B cell (primary cell): ENCODE measurements around the gene CALHM3. TPM values are rescaled to one million over a fixed set of nuclear protein-coding genes. Genes with fewer than 3 reads are reported as not detected.
A peak's percentile ranks its signal among the peaks of the same experiment; 100 is the strongest.

Source experiments
- ATAC-seq: fragments of 200-7000 bp; cut with Tn5 transposase; one replicate; pipeline ENCODE4 v1.10.0; 2021; ENCODE audit warnings: low read depth, mild to moderate bottlenecking, moderate number of reproducible peaks, moderate library complexity
- CTCF ChIA-PET: fragments of 350-600 bp; sonication (Branson Sonifier 250); formaldehyde crosslinking; loops from one replicate; lab custom pipeline; 2021; ENCODE audit warnings: antibody characterized with exemption, inconsistent platforms; lab: Charles Lee
- POLR2A ChIA-PET: fragments of 350-600 bp; sonication (Branson Sonifier 250); formaldehyde crosslinking; loops from one replicate; lab custom pipeline; 2021; ENCODE audit warnings: antibody characterized with exemption; lab: Charles Lee
- DNase-seq: peaks from one replicate; pipeline ENCODE4 v3.0.0; 2013
- H2AFZ ChIP-seq: 2 replicates; pipeline ENCODE4 v1.6.1; 2012; ENCODE audit warnings: mild to moderate bottlenecking, low read depth, low read length; ENCODE audit not compliant: insufficient read depth, poor library complexity, severe bottlenecking
- H3K27ac ChIP-seq, 2 donors: 1 replicate in 1 of 2; 2 replicates in 1 of 2; pipeline ENCODE4 v1.5.1; 2012 to 2013; ENCODE audit warnings: low read length in 2 of 2, mild to moderate bottlenecking in 2 of 2, moderate library complexity in 1 of 2
- H3K27me3 ChIP-seq, 4 experiments: fragments of 200-600 bp in 1 of 4; sonication (generic) in 1 of 4; replicated peaks in 1 of 4; 1 replicate in 2 of 4; 2 replicates in 2 of 4; pipeline versions ENCODE4 v1.6.1 to v1.7.0; 2013 to 2016; ENCODE audit warnings: low read length in 3 of 4, mild to moderate bottlenecking in 2 of 4, mixed read lengths in 1 of 4, moderate library complexity in 1 of 4; ENCODE audit not compliant: insufficient read depth in 4 of 4, control insufficient read depth in 3 of 4; ENCODE audit errors: control extremely low read depth in 1 of 4
- H3K36me3 ChIP-seq, 2 experiments: replicated peaks in 1 of 2; 1 replicate in 1 of 2; 2 replicates in 1 of 2; pipeline versions ENCODE4 v1.6.1 to v1.7.1; 2013; ENCODE audit warnings: low read length in 1 of 2; ENCODE audit not compliant: insufficient read depth in 2 of 2, control insufficient read depth in 1 of 2; ENCODE audit errors: control extremely low read depth in 1 of 2, extremely low read depth in 1 of 2
- H3K4me1 ChIP-seq, 2 donors: fragments of 200-600 bp in 1 of 2; sonication (generic) in 1 of 2; 1 replicate in 1 of 2; 2 replicates in 1 of 2; pipeline versions ENCODE4 v1.5.1 to v1.6.1; 2013 to 2017; ENCODE audit warnings: low read length in 2 of 2; ENCODE audit not compliant: control insufficient read depth in 2 of 2, insufficient read depth in 2 of 2
- H3K4me2 ChIP-seq: replicated peaks from 2 replicates; pipeline ENCODE3; 2012; ENCODE audit warnings: mild to moderate bottlenecking, low read depth, low read length; ENCODE audit not compliant: poor library complexity, severe bottlenecking
- H3K4me3 ChIP-seq, 5 experiments: fragments of 200-600 bp in 1 of 5; sonication (generic) in 1 of 5; 1 replicate in 3 of 5; 2 replicates in 2 of 5; pipeline versions ENCODE4 v1.5.1 to v1.7.0; 2011 to 2016; ENCODE audit warnings: low read length in 4 of 5, mild to moderate bottlenecking in 4 of 5, low read depth in 2 of 5, control low read depth in 1 of 5, moderate library complexity in 1 of 5; ENCODE audit not compliant: insufficient read depth in 1 of 5; ENCODE audit errors: control extremely low read depth in 1 of 5, extremely low read depth in 1 of 5
- H3K79me2 ChIP-seq: fragments of 200-600 bp; sonication (generic); one replicate; pipeline ENCODE4 v1.6.0; 2016; ENCODE audit warnings: low read length; ENCODE audit not compliant: control insufficient read depth, insufficient read depth
- H3K9ac ChIP-seq: fragments of 200-600 bp; sonication (generic); 2 replicates; pipeline ENCODE4 v1.6.1; 2017; ENCODE audit warnings: mild to moderate bottlenecking, low read length, moderate library complexity
- H3K9me3 ChIP-seq, 3 donors: one replicate each; pipeline versions ENCODE4 v1.6.1 to v1.7.1; 2013; ENCODE audit warnings: low read length in 2 of 3; ENCODE audit not compliant: control insufficient read depth in 2 of 3, insufficient read depth in 1 of 3; ENCODE audit errors: control extremely low read depth in 1 of 3
- H4K20me1 ChIP-seq: 2 replicates; pipeline ENCODE4 v1.6.0; 2012; ENCODE audit warnings: mild to moderate bottlenecking, low read length; ENCODE audit not compliant: insufficient read depth, control insufficient read depth, poor library complexity, severe bottlenecking
- H3K27ac Mint-ChIP-seq: one replicate; pipeline ENCODE4 v1.8.0; 2021; ENCODE audit warnings: mixed read lengths
- H3K27me3 Mint-ChIP-seq: one replicate; pipeline ENCODE4 v1.8.0; 2021; ENCODE audit warnings: mixed read lengths
- H3K4me1 Mint-ChIP-seq: one replicate; pipeline ENCODE4 v1.8.0; 2021; ENCODE audit warnings: mixed read lengths
- H3K4me3 Mint-ChIP-seq: one replicate; pipeline ENCODE4 v1.8.0; 2021; ENCODE audit warnings: mixed read lengths
- H3K9me3 Mint-ChIP-seq: one replicate; pipeline ENCODE4 v1.8.0; 2022; ENCODE audit warnings: mixed read lengths; ENCODE audit not compliant: insufficient read depth
- EZH2 ChIP-seq: IDR thresholded peaks from 2 replicates; pipeline ENCODE4 v1.6.1; 2012; ENCODE audit warnings: borderline replicate concordance, low read depth, mild to moderate bottlenecking, moderate library complexity, low read length; ENCODE audit not compliant: insufficient read depth, poor library complexity, severe bottlenecking
- WGBS: methylation state at CpG from one replicate; pipeline ENCODE4 v1.1.5; 2013; ENCODE audit warnings: missing lambda C conversion rate; ENCODE audit not compliant: insufficient coverage; 5-methylcytosine and 5-hydroxymethylcytosine counted together
- intact Hi-C: fragments of 100-400 bp; cut with micrococcal nuclease; formaldehyde crosslinking; loops from one replicate; pipeline ENCODE4 v1.10.0; 2022
- polyA plus RNA-seq: library from polyadenylated mRNA; depleted of rRNA; stranded (reverse); fragments of >200 nt; gene quantifications from 2 replicates; pipeline ENCODE4 v1.2.3, GENCODE V29; 2012
- total RNA-seq, 2 donors: library from RNA; stranded (reverse); fragments of 120-200 nt in 1 of 2; gene quantifications; 1 replicate in 1 of 2; 2 replicates in 1 of 2; pipeline versions ENCODE4 v1.2.3 to v1.2.4, GENCODE V29; 2013 to 2022
- TF ChIP-seq, protein P1 (sequence below): fragments of 200-600 bp; IDR thresholded peaks from one replicate; pipeline ENCODE4 v1.8.0; 2022; ENCODE audit warnings: antibody characterized with exemption, mild to moderate bottlenecking

Gene CALHM3
- total and polyA plus RNA-seq, 2 donors (not counting 1 experiment from before 2014, with no cell fraction given): not detected

DNA sequence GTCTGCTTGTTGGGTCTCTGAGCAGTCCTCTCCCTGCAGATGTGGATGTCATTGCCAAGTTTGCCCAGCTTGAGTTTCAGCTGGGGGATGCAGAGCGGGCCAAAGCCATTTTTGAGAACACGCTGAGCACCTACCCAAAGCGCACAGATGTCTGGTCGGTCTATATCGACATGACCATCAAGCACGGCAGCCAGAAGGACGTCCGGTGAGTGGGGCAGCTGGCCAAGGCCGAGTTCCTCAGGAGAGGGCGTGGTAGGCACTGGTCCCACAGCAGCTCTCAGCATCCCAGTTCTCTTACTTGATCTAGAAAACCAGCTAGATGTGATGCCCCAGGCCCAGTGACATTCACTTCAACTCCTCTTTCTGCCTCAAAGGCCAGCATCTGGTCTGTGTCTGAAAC is 34.6 kb downstream of the CALHM3 start:
- peaks cover 0 to 5% of the 10 kb centered on the region in 2 donors for H3K4me1 ChIP-seq
- no peak overlapping the region for H2AFZ ChIP-seq
- ATAC-seq (no peak), DNase-seq (no peak)
- no peaks in the 10 kb centered on the region for H3K79me2 ChIP-seq
- H3K9ac ChIP-seq: no peak overlapping the region
- TF ChIP-seq, protein P1, sequence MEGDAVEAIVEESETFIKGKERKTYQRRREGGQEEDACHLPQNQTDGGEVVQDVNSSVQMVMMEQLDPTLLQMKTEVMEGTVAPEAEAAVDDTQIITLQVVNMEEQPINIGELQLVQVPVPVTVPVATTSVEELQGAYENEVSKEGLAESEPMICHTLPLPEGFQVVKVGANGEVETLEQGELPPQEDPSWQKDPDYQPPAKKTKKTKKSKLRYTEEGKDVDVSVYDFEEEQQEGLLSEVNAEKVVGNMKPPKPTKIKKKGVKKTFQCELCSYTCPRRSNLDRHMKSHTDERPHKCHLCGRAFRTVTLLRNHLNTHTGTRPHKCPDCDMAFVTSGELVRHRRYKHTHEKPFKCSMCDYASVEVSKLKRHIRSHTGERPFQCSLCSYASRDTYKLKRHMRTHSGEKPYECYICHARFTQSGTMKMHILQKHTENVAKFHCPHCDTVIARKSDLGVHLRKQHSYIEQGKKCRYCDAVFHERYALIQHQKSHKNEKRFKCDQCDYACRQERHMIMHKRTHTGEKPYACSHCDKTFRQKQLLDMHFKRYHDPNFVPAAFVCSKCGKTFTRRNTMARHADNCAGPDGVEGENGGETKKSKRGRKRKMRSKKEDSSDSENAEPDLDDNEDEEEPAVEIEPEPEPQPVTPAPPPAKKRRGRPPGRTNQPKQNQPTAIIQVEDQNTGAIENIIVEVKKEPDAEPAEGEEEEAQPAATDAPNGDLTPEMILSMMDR: no peak
- no peaks in the 10 kb centered on the region for H4K20me1 ChIP-seq
- intact Hi-C loops: no loop called here
- POLR2A ChIA-PET: no interaction called here
- no peak overlapping the region for H3K27ac ChIP-seq
- peaks cover 9% of the 10 kb centered on the region for H3K4me1 Mint-ChIP-seq
- CTCF ChIA-PET: interaction anchor here (1.2 to 3.1 kb wide), 2 partner anchors 21 to 39 kb away, joined by 4 to 7 read pairs; no protein-coding TSS in a partner anchor
- no peak overlapping the region for H3K4me2 ChIP-seq
- no peaks in the 10 kb centered on the region for H3K27me3 Mint-ChIP-seq
- no peak overlapping the region for H3K4me3 ChIP-seq
- H3K27ac Mint-ChIP-seq: peak overlapping the region; percentile 43
- H3K9me3 ChIP-seq: no peaks in the 10 kb centered on the region
- 94% methylated on average over 10 of the region's 10 CpGs for WGBS
- no peaks in the 10 kb centered on the region for H3K9me3 Mint-ChIP-seq
- peaks cover 0 to 76% of the 10 kb centered on the region in 2 experiments for H3K36me3 ChIP-seq
- H3K27me3 ChIP-seq: no peaks in the 10 kb centered on the region
- no peak overlapping the region for H3K4me3 Mint-ChIP-seq

DNA sequence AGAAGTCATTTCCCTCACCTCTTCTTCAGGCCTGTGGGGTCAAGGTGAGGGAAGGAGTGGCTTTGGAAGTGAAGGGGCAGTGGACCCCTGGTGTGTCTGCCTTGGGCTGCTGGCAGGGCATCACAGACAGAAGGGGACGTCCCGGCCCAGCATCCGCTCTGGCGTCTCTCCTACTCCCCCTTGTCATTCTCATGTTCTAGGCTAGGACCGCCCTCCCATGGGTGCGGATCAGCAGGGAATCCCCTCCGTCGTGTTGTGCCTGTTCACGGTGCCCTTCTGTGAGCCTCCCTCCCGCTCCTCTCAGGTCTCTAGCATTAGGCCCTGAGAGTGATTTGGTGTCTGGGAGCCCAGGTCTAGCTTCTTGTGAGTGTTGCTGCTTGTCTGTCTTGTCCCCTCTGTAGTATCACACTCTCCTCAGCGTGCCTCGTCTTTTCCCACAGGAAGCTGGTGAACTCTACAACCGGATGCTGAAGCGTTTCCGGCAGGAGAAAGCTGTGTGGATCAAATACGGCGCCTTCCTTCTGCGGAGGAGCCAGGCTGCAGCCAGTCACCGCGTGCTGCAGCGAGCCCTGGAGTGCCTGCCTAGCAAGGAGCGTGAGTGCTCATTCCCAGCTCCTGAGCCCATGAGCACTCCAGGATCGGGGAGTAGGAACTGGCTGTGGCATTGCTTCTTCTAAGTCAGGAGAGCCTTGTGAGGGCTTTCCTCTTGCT is 35.4 kb downstream of the CALHM3 start:
- DNase-seq (no peak), ATAC-seq (no peak)
- Histone ChIP-seq H3K9ac (no peak overlapping the region), H3K4me3 (no peak overlapping the region), H3K27ac (no peak overlapping the region), H3K79me2 (no peaks in the 10 kb centered on the region), H3K9me3 (no peaks in the 10 kb centered on the region), H4K20me1 (no peaks in the 10 kb centered on the region), H3K27me3 (no peaks in the 10 kb centered on the region), H3K4me1 (no peaks in the 10 kb centered on the region), H3K4me2 (no peak overlapping the region), H3K36me3 (peaks cover 0 to 80% of the 10 kb centered on the region in 2 experiments), H2AFZ (no peak overlapping the region)
- Mint-ChIP-seq H3K4me1 (peaks cover under 1% of the 10 kb centered on the region), H3K9me3 (no peaks in the 10 kb centered on the region), H3K27ac (peak overlapping the region; percentile 46), H3K4me3 (no peak overlapping the region), H3K27me3 (no peaks in the 10 kb centered on the region)
- WGBS: 92% methylated on average over 23 of the region's 23 CpGs
- ChIA-PET CTCF (interaction anchor here (1.0 to 2.0 kb wide), 5 partner anchors 9 to 41 kb away, joined by 3 to 10 read pairs (median 4); partner anchors contain the start of gene CALHM2), POLR2A (no interaction called here)
- TF ChIP-seq, protein P1: no peak
- no peak for TF ChIP-seq EZH2
- intact Hi-C loops: no loop called here
